HG03103 (cell line): ENCODE measurements around the gene AQP2.
"Not testable (repeated sequence)": the region's sequence is repeated elsewhere in the genome, so short reads cannot be mapped to it uniquely, and the experiment has no call there.

Experiments
- ATAC-seq: cut with Tn5 transposase; IDR thresholded peaks from one replicate; pipeline ENCODE4 v1.9.1; 2021; ENCODE audit warnings: low read depth; ENCODE audit not compliant: unreplicated experiment

Gene AQP2

GRCh38 chr12:49984476-49985359, 34.2 kb downstream of the AQP2 start:
- ATAC-seq: no peak

DNA sequence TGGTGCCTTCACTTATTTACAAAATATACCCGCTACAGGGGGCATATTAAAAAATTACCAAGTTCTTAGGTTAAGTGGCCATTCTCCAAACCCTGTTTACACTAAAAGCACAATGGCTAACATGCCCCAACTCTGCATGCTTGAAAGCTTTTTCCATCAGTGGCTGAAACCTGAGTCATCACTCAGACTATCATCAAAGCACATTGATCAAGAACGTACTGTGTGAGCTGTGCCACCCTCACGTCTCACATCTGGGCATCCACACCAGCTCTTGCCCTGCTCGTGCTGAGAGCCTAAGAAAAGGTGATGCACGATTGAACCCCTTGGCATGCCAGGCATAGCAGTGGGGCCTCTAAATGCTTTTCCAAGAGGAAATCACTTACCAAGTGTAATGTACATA, 35.4 kb downstream of the AQP2 start:
- no peak for ATAC-seq

DNA sequence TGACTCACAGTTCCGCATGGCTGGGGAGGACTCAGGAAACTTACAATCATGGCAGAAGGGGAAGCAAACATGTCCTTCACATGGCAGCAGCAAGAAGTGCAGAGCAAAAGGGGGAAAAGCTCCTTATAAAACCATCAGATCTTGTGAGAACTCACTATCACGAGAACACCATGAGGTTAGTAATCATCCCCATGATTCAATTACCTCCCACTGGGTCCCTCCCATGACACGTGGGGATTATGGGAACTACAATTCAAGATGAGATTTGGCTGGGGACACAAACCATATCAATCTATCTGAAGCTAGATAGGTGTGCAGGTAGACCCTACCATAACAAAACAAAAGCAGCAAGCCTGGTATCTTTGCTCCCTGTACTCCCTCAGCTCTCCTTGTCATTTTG, 35.9 kb downstream of the AQP2 start:
- not testable (repeated sequence) for ATAC-seq

DNA sequence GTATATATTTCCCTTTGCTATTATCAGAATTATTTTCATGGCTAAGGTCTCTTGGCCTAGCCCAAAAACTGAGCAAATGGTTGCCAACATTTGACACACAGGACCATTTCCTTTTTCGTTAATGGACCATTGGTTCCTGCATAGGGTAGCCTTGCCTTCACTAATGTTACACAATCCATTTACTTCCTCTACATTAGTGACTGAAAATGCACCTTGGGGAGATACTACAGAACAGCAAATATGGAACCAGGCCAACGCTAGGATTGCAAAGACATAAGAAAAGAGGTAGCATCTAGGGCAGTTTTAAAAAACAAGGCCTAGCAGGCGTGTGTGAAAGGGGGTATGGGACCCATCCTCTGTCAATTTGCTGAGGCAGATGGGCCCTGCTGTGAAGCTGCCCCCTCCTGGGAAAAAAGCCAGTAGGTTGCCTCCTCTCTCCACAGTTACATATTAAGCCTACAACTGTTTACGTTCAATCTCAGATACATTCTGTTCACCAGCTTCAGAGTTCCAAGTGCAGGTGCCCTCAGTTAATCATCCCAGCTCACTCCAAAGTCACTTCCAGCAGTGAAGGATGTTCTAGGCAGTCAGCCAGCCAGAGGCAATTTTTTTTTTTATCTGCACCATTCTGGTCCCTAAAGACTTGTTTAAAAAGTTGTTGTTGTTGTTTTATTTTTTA, 37.2 kb downstream of the AQP2 start:
- no peak for ATAC-seq

DNA sequence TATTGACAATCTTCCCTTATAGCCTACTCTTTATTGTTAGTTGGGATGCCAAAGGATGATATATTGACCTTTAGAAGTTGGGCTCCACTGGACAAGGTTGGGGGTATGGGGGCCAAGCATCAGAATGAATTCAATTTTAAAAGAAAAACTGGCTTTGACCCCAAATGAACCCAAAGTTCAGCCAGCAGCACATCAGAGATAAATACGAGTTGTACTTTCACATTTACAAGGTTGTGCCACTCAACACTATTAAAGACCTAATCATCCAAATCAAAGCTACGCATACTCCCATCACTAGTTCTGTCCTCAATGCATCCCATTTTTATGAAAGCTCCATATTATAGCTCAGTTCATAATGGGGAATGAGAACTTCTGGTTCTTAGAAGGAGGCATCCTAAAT, 38.9 kb downstream of the AQP2 start:
- not testable (repeated sequence) for ATAC-seq

- ATAC-seq: no peak
These were observed 39.7 kb downstream of the AQP2 start for GRCh38 chr12:49990273-49990672.

DNA sequence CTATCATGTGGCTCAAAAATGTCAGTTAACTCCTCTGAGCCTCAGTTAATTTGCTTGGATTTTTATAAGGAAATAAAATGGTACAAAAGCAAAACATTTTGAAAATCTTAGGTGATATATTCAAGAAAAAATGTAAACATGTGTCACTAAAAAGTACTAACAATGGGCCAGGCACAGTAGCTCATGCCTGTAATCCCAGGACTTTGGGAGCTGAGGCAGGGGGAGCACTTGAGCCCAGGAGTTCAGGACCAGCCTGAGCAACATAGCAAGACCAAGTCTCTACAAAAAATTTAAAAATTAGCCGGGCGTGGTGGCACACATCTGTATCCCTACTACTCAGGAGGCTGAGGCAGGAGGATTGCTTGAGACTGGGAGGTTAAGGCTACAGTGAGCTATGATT, 47.9 kb downstream of the AQP2 start:
- no peak for ATAC-seq

GRCh38 chr12:50003595-50003994, 53.1 kb downstream of the AQP2 start:
- ATAC-seq: no peak

DNA sequence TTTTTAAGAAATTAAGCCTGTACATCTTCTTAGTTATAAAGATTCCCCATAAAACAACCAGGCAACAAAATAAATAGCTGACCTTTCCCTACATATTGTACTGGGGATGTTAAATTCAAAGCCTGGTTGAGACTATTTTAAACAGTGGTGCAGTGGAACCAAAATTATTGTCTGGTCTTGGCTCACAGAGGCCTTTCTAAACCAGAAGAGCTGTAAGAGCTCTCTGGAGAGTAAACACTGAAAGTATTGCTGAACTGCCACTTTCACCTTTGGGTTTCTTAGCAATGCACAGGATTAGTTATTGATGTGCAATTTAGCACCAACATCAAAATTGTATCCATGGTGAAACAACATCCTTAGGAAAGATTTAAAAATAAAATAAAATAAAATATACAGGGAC, 54.2 kb downstream of the AQP2 start:
- no peak for ATAC-seq

DNA sequence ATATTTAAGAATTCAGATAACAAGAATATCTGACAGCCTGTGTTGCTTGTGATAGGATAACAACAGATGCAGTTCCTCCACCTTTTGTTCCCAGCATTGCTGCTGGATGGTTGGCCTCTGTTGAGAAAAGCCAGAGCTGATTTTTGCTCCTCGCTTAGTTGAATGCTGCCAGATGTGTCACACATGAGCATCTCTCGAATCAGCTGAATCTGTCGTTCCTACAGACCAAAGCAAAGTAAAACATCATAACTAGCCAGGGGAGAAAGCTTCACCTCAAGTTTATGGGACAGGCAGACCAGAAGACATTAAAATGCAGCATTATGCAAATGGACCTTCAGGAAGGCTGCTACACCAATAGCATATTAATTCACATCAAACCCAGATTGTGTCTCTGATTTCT, 54.6 kb downstream of the AQP2 start:
- no peak for ATAC-seq

DNA sequence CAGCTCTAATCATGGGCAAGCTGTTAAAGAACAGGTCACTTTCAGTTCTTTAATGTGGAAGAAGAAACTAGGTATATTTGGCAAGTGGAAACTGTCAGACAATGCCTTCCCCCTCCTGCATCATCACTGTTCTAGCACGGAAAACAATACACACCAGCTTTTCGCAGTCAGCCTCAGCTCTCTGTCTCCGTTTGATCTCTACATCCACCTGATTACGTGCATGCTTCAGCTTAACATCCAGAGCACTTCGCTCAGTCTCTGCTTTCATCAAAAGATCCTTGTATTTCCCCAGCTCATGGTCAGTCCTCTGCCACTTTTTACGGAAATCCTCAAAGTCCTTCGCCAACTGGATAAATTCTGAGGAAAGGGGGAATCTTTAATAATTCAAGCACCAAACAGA, 55.7 kb downstream of the AQP2 start:
- ATAC-seq: no peak

DNA sequence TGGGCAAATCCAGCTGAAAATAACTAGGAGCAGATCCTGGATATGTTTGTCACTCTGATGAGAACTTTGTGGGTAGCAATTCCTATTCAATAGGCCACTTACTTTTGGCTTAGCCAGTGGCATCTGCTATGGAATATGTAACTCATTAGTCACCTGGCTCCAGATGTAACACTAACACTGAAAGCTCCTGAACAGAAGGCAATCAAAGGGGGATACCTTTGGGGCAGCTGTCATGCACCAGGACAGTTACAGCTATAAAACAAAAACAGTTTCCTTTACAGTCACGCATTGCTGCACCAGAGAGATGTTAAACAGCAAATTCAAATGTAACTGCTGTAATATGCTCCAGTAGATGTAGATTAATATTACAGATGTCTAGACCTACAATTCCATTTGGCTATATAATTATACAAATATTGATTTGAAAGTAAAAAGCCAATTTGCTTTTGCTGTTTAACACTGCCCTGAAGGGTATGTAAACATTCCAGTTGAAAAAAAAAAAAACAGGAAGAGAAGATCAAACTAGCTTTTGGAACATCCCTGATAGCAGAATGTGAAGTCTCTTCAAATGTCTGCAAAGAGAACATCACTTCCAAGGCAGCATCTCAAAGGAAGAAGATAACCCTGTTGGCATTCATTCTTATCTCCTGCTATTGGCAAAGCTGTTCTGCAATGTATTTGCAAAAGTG, 56.4 kb downstream of the AQP2 start:
- no peak for ATAC-seq
